M059J (cell line): ENCODE data around the gene CCDC148. TPM values are rescaled to one million over a fixed set of nuclear protein-coding genes. Genes with fewer than 3 reads are reported as not detected.

Experiments used
- DNase-seq: peaks from one replicate; pipeline ENCODE4 v3.0.0-alpha.2; 2012; ENCODE audit warnings: low read depth
- total RNA-seq: library from RNA; depleted of rRNA; stranded (reverse); fragments of >200 nt; shearing (Covaris generic); gene quantifications from 2 replicates; pipeline ENCODE4 v1.2.3, GENCODE V29; 2014

CCDC148 gene
- total RNA-seq, 1 experiment from 2014 or later, result 0.79 TPM

DNA sequence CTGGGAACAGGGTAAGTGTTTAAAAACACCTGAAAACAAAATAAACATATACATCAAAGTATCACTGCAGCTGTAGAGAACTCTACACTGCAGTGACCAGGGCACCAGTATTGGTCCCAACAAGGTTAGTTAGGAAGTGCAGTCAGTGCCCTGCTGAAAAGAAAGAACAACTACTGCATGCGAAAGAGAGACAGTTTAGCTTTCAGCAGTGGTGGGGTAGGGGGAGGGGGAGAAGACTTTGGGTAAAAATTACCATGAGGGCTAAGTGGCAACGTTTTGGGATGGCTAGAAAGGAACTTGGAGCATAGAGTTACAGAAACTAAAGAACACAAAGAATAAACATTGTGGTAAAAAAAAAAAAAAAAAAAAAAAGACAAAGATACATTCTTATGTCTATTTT lies 242.8 kb downstream of the CCDC148 start:
- no peak for DNase-seq

DNA sequence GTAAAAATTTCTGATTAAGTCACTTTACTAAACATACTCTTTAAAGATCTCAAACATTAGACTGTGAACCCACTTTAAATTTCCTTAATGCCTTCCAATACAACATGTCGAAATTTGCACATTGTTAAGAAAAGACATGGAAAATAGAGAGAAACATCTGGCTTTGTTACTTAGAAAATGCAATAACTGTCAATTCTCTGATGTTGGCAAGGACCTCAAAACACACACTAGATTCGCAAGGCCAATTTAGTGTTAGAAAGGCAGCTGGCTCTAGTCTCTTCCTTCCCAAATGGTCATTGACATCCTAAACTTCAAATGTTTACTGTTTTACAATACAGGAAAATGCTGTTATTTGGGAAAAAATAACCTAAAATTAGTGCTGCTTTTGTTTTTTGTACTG lies 244.3 kb downstream of the CCDC148 start:
- no peak for DNase-seq

DNA sequence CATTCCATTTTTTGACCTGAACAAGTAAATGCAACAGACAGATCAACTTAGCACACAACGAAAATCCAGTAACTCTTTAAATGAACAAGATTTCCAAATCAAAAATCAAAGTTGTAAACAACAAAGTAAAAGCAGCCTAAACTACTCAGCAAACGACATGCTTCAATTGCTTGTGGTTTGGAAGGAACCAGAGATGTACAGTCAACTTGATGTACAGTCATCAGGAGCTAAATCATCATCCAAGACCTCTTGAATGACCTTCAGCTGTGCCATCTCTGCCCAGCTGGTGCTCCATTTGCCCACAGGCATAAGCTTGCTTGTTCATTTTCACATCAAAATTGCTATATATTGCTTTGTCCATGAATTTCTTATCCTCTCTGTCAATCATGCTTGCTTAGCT lies 245.1 kb downstream of the CCDC148 start:
- peak; percentile 43 for DNase-seq

DNA sequence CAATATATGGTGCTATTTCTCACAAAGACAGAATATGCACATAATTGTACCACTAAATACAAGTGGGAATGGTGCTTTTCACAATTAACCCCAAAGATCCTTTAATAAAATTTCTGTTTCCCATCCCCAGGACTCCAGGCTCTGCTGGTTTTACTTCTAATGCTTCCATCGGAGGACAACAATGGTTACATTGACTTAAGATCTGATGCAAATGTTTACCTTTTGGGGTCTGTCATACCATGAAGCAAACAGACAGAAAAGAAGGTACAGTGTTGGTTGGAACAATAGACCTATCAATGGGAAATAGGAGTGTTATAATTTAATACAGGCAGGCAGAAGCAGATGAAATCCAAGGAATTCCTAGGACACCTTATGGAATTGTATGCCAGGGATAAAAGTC lies 249.2 kb downstream of the CCDC148 start:
- DNase-seq, result no peak

DNA sequence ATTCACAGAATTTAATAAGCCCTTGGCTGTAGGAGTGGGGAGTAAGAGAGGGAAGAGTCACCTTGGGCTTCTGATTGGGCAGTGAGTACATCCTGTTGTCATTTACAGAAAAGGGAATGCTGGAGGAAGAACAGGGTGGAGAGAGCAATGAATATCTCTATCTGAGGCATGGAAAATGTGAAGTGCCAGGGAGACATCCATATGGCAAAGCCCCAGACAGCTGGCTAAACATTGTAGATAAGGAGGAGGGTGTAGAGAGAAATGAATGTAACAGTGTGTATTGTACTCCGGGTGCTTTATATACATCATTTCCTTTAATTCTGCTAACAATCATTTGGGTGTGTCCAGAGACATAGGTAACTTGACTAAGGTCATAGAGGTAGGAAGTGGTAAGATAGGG lies 251.3 kb downstream of the CCDC148 start:
- no peak for DNase-seq

DNA sequence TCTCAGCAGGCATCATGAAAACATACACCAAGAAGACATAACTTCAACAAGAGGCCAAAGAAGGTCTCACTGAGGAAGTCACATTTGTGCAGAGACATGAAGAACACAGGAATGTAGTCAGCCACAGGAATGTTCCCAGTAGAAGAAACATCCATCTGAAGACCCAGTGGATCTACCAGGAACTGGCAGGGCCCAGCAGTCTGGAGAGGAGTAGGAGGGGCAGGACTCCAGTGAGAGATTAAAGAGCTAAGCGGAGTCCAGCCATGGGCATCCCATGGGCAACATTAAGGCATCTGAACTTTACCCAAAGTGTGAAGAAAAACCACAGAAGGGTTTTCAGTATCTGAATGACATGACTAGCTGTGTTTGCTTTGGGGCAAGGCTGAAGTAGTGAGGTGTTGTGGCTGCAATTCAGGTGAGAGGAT lies 251.8 kb downstream of the CCDC148 start:
- DNase-seq, result peak; percentile 33

DNA sequence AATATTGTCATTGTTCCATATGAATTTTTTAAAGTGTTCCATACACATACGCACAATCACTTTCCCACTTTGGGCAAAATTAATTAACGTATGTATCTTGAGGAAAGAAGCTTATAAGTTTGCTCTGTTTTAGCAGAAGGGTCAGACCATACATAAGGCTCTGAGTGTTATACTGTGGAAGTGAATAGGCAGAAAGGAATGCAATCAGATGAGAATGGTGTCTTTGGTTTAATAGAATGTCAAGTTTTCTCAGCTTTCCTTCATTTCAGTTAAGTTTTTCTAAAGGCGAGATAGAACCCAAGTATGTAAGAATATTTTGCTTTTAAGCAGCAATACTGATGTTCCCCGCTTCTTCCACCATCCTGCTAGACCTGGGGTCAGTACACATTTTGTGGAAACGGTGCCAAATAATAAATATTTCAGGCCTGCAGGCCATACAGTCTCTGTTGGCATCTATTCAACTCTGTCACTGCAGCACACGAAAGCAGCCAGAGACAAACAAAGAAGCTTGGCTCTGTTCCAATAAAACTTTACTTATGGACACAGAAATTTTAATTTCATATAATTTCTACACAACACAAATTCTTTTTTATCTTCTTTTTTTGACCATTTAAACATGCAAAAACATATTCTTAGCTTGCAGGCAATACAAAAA lies 254.3 kb downstream of the CCDC148 start:
- no peak for DNase-seq

DNA sequence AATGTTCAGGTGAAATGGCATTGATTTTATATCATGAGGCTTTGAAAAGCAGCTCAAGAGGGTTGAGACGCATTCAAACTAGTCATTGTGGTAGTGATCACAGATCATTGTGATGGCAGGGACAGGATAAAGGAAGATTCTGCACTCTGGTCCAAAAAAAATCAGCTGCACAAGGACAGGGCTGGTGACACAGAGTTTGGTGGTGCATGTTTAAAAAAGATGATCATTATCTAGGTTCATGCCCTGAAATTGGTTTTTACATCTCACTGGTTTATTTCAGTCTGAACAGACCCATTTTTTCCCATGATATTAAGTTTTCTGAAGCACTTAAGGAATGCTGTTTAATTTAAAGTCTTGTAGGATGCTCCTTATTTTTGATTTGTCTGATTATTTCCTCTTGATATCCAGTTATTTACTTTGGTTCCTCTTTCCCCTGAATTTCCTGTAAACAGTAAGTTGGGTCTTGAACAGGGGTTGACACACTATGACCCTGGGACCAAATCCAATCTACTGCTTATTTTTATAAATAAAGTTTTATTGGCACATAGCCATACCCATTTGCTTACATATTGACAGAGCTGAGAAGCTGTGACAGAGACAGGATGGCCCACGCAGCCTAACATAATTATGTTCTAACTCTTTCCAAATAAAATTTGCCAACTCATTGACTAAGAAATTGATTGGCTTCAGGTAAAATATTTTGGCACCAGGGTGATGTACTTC lies 256.5 kb downstream of the CCDC148 start:
- DNase-seq, result no peak

DNA sequence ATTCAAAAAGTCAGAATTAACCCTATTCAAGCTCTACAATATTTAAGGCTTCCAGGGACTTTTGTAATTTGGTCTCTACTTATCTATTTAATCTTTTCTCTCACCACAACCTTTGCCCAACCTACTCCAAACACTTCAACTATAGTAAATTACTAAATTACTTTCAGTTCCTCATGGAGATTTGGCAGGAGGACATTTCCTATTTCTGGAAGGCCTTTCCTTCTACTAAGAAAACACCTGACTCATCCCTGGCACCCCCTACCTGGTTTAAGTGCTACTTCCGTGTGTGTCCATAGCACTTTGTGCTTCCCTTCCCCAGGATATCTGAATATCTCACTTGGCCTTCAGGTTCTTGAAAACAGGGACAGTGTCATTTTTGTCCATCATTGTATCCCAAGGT lies 258.6 kb downstream of the CCDC148 start:
- no peak for DNase-seq

DNA sequence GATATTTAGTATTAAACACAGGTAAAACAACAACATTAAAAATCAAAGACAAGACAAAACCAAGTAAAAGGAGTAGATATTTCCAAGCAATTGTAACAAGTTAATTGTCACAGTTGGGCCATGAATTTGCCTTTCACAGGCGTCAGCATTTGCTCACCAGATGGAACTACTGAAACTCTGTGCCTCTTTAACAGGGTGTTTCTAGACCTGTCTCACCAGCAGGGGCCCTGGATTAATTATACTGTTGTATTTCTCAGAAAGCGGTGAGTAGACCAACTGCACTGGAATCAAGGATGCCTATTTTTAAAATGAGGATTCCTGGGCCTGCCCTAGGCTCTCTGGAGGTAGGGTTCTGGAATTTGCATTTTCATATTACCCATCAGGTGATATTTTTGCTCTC lies 262.3 kb downstream of the CCDC148 start:
- DNase-seq, result no peak

DNA sequence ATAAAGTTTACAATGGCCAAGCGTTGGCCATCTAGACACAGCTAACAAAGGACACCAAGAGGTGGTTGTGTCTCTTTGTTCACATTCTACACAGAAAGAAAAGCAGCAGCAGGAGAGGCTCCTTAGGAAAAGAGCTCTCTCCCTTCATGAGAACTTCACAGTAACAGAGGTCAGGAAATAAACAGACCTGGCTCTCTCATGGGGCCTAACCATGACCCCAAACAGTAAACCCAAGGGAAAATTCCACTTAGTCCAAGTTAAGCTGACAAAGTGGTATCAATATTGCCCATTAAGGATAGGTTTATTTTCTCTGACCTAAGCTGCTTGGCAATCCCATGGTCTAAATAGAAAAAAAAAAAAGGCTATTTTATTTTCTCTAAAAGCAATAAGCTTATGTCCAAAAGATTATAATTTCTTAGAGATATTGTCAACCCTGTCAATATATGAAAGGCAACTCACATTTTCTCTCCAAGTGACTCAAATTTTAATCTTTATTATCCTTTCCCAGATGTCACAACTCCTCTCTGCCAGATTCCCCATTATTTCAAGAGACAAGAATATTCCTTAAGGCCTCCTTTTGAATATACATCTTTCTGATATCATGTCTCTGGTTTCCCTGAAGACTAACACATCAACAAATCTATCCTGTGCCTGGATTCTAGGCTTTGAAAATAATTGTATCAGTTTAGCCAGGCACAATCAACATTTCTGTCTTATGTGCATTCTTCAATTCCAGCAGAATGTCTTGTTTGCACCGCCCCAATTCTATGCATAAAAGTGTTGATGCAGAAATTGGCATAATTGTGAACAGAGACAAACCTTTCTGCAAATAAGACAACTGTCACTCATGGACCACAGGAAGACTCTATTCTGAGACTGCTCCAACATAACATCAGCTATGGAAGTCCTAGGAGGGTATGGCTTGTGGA lies 263.8 kb downstream of the CCDC148 start:
- DNase-seq, result no peak

DNA sequence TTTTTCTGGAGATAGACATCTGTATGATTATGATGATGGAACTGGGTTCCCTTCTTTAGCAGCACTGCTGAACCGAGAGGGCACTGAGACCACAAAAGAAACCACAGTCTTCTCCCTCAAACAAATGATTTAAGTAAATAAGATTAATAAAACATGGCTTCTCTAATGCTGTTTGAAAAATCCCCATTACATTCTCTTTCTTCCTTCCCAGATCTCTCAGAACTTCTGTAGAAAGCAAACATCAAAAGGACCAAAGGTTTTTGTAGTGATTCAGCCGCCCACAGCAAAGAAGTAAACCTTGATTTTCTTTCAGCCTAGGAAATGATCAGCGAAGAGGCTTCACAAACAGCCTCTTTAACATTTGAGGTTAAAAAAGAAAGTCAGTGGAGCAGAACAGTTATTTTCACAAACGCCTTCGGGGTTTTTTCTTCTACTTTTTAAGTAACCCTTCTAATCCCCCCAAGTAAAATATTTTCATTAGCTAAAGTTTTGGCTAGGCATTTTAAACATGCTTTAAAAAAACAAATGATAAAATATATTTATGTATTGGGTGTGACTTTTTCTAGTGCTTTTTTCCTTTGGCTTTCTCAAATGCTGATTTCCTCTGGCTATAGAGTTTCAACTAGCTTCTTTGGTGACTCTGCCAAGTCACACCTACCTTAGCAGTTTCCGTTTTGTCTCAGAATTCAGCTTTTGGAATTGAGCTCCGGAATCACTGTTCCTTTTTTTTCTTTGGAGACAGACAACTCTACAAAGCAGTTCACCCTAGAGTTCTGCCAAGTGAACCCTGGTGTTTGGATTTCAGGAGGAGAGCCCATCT lies 265.3 kb downstream of the CCDC148 start:
- peak; percentile 25 for DNase-seq

DNA sequence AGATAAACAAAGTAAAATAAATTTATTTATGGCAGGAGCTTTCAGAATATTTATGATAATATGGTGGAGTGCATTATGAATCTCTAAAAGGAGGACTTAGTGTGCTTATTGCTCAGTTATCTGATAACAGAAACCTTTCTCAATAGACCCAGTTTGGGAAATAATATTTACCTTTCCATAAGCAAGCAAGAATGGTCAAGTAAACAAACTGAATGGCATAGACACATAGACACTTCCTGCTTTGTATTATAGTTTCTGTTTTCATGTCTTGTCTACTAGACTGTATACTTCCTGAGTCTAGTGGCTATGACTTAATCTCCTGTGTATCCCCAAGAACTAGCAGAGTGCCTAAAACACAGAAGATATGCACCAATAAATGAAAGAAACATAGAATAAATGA lies 267.0 kb downstream of the CCDC148 start:
- DNase-seq, result no peak

DNA sequence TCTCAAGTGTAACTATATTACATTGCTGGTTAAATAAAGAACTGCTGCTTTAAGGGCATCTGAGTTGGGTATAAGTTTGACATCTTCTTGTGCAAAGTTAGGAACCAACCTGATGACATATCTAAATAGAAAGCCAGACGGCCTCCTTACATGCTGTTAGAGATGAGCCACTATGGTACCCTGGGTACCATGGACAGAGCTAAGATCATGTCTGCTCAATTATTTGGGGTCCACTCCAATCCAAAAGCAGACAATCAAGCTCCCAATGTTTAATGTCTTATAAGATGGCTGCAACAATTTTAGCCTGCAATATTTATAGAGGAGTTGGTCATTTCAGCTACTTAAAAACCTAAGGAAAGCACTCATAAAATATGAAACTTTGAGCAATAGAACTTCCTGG lies 268.6 kb downstream of the CCDC148 start:
- DNase-seq, result no peak

DNA sequence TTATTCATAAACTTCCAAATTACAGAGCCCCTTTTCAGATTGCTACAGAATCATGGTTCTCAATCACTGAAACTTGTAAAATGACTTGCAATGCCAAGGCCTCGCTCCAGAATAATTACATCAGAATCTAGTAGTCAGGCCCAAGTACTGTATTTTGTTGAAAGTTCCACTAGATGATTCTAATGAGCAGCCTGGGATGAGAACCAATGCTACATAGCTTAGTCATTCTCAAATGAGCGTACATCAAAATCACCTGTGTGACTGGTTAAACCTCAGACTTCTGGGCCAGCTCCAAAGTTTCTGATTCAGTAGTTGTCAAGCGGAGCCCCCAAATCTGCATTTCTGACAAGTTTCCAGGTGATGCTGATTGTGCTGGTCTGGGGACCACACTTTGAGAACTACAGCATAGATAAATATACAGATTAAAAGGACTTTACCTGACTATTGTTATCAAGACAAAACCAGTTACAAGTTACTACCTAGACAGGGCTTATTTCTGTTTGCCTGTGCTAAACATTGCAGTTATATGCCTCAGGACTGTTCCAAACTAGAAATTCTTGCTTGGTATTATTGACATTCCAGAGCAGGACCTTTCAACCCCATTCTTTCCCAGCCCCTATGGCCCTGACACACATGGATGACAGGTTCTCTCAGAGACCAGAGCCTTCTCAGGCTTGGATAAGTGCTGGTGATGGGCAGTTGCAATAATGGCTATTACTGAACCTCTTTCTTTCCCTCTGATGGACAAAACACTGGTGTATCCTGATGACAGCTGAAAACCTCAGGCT lies 271.8 kb downstream of the CCDC148 start:
- no peak for DNase-seq

DNA sequence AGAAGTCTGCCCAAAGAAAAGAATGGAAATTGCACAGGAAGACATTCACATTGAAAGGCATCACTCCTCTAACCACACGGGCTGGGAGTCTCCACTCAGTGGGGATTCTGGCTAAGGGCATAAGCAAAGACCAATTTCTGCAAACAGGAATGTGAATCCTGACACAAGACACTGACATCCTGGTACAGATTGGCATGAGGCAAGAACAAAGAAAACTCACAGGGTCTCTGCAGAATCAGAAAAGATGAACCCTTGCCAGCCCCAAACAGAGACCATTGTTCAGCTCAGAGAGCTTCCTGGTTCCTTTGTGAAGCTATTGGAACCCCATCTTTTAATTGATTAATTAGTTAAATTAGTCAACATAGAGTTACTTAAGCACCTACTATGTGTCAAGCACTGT lies 272.6 kb downstream of the CCDC148 start:
- DNase-seq, result no peak

DNA sequence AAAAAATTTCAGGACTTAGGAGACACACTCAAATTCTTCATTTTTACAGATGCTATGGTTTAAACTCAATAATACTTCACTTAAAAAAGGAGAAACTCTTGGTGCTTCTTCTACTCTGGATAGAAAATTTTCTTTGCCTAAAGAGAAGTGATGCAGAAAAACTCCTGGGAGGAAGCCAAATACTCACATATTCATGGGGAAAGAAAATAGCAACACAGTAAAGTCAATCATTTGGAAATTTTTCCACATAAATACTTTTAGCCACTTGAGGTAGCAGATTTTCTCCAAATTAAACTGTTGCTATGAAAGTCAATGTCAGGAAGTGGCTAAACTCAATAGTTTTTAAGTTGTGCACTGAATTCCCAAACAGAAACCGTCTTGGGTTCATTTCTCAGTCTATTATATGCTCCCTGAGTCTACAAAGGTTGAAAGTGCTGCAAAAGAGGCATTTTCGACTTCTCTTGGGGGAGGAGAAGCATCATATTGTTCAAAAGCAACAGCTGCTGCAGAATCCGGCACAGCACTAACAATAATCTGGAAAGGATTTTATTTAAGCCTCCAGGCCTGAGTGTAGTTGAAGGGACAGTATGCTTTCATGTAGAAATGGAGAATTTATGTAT lies 273.8 kb downstream of the CCDC148 start:
- no peak for DNase-seq

DNA sequence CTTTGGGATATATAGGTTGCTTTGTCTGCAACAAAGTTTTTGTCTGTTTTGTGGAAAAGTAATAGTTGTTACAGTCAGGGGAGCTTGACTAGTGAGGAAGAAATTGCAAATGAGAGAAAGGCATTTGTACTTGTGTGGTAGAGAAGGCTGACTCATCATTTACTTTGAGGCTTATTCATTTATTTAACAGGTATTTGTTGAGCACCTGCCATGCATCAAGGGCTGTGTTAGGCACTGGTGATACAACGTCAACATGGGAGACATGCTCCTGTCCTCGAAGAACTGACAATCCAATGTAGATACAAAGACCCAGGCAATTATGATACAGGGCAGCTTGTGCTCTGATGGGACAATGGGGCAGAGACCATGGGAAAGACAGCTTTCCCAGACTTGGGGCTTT lies 275.4 kb downstream of the CCDC148 start:
- no peak for DNase-seq

DNA sequence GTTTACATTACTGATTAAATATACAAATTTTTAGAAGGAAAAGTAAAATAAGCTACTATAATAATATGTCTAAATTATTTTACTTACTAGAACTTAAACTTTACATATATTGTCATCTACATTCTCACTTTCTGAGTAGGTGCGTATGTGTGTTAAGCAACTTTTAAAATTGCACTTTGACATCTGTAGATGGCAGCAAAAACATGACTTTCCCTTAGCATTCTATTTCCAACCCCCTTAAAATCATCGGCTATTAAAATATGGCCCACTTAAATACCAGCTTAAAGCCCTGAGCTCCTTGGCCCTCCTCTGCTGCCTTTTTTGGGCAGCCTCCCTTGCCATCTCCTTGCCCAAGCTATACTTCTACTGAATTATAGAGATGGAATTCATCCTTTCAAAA lies 276.9 kb downstream of the CCDC148 start:
- DNase-seq, result peak; percentile 3

DNA sequence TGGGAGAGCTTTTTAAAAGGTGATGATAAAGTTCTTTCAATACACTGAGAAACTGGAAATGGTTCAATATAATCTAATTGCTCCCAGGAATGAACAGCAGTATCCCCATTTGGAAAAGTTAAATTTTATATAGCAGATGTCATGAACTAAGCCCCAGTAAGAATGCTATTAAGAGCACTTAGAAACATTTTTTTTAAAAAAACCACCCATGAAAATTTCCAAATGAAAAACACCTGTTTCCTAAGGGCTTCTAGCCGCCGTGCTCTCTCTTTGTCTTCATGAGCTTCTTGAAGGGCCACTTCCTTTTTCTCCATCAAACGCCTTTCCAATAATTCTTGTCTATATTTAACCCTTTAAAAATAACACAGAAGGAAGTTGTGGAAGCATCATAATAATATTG lies 277.9 kb downstream of the CCDC148 start:
- DNase-seq, result no peak
